NB4 (cell line): ENCODE results near the gene EFCAB14.

Experiments used
- CTCF ChIP-seq: IDR thresholded peaks from one replicate; pipeline ENCODE4 v1.5.1; 2012; ENCODE audit warnings: low read depth, low read length
- POLR2A ChIP-seq: IDR thresholded peaks from 2 replicates; pipeline ENCODE4 v1.6.1; 2011; ENCODE audit warnings: mild to moderate bottlenecking; ENCODE audit not compliant: insufficient read length; ENCODE audit errors: extremely low read depth

GRCh38 chr1:46681333-46682034, 37.4 kb downstream of the EFCAB14 start:
- TF ChIP-seq CTCF (no peak), POLR2A (no peak)
